NCI-H128 (cell line): ENCODE data around the gene LHFPL3.

Experiments
- DNase-seq: peaks from one replicate; lab custom pipeline; 2025; ENCODE audit not compliant: unreplicated experiment; lab: John Stamatoyannopoulos, UW

The LHFPL3 gene

GRCh38 chr7:104367926-104368325 is 39.5 kb downstream of the LHFPL3 start:
- no peak for DNase-seq

DNA sequence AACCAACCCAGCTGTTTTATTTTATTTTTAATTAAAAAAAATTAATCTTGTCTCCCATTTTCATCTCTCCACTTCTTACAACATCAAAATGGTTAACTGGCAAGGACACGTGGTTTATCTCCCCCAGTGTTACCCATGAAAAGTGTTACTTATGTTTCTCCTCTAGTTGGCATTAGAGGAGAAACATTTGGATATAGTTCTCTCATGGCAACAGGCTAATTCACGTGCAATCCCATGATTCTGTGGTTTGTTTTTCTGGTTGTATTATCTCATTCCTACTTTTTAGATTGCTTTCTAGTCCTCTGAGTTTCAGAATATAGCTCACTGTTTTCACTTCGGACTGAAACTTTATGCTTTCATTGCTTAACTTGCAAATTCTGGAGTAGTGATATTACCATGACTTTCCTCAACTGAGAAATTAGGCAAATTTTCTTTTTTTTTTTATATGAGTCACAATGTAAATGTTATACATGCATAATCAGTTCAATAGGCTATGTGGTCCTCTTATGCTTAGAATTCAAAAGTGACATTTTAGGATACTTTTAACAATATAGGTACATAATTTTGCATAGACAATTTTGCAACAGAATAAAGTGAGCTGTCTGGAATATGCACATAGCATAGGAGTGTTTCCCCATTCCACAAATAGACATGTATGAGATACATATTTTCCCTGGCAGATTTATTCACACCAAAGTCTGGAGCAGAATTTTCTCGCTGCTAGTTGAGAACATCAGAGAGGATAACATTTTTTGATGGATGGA is 43.0 kb downstream of the LHFPL3 start:
- no peak for DNase-seq

- no peak for DNase-seq
Measured at GRCh38 chr7:104371980-104372357, 43.6 kb downstream of the LHFPL3 start.

DNA sequence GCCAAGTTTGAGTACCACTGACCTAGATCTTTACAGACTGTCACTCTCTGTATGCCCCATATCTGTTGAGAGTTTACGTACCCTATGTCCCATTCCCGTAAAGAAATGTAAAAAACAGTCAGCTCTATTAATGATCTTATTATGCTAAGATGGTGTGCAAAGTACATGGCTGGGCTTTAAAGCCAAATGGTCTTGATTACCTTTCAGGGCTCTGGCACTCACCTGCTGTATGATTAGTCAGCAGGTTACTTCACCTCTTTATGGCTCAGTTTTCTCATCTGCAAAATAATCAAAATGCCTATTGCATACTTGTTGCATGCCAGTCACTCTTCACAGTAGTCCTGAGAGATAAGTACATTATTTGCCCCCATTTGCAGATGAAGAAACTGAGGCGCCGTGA is 54.2 kb downstream of the LHFPL3 start:
- DNase-seq: no peak

- no peak for DNase-seq
Measured at GRCh38 chr7:104386943-104387342, 58.5 kb downstream of the LHFPL3 start.

DNA sequence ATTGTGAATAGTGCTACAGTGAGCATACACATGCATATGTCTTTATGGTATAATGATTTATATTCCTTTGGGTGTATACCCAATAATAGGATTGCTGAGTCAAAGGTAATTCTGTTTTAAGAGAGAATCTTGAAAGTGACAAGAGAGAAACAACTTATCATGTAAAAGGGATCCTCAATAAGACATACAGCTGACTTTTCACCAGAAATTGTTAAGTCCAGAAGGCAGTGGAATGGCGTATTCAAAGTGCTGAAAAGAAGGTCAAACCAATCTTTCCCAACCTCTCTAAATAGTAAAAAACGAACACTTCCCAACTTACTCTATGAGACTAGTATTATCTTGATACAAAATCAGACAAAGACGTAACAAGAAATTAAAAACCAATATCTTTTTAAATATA is 59.8 kb downstream of the LHFPL3 start:
- no peak for DNase-seq

- DNase-seq: no peak
Measured at GRCh38 chr7:104395162-104395561, 66.8 kb downstream of the LHFPL3 start.

DNA sequence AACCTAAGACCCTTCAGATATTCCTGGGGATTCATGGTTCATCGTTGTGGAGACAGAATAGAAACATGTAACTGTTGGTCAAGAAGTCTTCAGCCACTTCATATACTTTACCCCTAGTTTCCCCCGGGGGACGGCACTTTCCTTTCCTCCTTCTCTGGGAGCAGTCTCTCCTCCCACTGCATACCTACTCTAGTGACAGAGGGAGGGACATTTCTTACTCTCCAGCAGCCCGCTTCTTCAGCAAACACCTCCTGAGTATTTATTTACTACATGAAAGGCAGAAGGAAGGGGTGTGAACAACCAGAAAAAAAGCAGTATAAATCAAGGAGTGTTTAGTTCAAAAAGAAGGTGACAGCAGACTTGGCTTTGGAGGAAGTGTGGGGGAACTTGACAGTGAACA is 69.0 kb downstream of the LHFPL3 start:
- DNase-seq: no peak

- no peak for DNase-seq
Measured at GRCh38 chr7:104408371-104408770, 80.0 kb downstream of the LHFPL3 start.

- no peak for DNase-seq
Measured at GRCh38 chr7:104410742-104411141, 82.3 kb downstream of the LHFPL3 start.

GRCh38 chr7:104412911-104413310 is 84.5 kb downstream of the LHFPL3 start:
- DNase-seq: peak; percentile 88

GRCh38 chr7:104414216-104414615 is 85.8 kb downstream of the LHFPL3 start:
- no peak for DNase-seq

GRCh38 chr7:104415700-104416099 is 87.3 kb downstream of the LHFPL3 start:
- DNase-seq: no peak

- no peak for DNase-seq
Measured at GRCh38 chr7:104416866-104417393, 88.5 kb downstream of the LHFPL3 start.

DNA sequence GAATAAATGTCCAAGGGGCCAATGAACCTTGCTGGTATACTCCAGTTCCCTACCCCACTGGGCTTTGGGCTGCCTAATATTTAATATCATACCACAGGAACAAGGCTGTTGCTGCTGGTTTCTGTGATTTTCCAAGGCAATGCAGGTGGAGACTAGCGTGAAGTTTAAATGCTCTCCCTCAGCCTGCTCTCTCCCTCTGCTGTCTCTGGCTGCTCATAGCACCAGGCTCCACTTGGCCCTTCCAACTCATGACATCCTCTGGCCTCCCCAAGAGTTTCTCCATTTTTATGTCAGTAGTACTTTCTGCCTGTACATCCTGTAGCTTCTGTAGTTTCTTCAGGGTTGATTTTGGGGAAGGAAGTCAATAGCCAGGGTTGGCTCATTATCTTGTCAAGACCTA is 103.5 kb downstream of the LHFPL3 start:
- no peak for DNase-seq

- DNase-seq: no peak
Measured at GRCh38 chr7:104434129-104434528, 105.7 kb downstream of the LHFPL3 start.

GRCh38 chr7:104442481-104442880 is 114.1 kb downstream of the LHFPL3 start:
- no peak for DNase-seq

GRCh38 chr7:104444017-104444416 is 115.6 kb downstream of the LHFPL3 start:
- DNase-seq: no peak

GRCh38 chr7:104445393-104445792 is 117.0 kb downstream of the LHFPL3 start:
- no peak for DNase-seq

DNA sequence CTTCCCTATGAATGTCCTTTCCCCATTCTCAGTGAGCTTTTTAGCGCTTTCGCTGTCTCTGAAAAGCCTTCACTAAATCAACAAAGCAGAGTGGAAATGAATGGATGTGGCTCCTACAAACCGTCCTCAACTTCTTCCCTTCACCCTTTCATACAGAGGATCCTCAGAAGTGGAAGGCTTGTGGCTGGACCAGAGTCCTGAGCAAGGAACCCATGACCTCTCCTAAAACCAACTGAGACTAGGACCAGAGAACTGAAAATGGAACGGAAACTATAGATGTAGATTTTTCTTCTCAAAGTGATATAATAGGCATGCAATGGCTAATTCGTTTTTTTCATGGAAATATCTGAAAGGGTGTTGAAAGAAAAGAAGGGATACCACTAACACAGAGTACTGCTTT is 122.5 kb downstream of the LHFPL3 start:
- DNase-seq: no peak

GRCh38 chr7:104453190-104453589 is 124.8 kb downstream of the LHFPL3 start:
- DNase-seq: no peak

DNA sequence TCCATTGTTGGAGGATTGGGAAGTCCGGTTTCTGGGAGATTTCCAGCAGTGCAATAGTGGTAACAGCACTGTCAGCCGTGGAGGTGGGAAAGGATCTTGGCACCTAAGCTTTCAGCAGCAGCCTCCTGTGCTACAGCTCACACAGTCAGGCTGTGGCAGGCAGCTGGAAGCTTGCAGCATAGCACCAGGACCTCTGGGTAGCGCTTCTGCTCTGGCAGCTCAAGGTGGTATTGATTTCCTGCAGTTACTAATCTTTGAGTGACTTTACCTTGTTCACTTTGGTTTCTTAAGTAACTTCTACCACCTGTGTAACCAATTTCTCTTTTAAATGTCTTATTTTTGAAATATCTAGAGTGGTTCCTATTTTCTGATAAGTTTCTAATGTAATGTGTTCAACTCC is 130.5 kb downstream of the LHFPL3 start:
- no peak for DNase-seq
